Head of caudate nucleus (tissue), 42 donors: ENCODE data around the gene PKP3.
"Not testable (repeated sequence)": the region's sequence is repeated elsewhere in the genome, so short reads cannot be mapped to it uniquely, and the experiment has no call there.

Source experiments
- DNase-seq, 42 donors: peaks; one replicate each; pipeline versions ENCODE4 v3.0.0 to v3.0.0-alpha.2; 2020 to 2021; ENCODE audit warnings: mixed read lengths in 7 of 42
- intact Hi-C: fragments of 100-400 bp; cut with DNase I; formaldehyde crosslinking; loops from one replicate; pipeline ENCODE4 v1.15.0; 2022

The PKP3 gene

GRCh38 chr11:433641-434040 lies 39.6 kb downstream of the PKP3 start:
- intact Hi-C loops = no loop called here
- DNase-seq = peak in 1 of 42 donors; percentile 1

GRCh38 chr11:434496-434895 lies 40.5 kb downstream of the PKP3 start:
- no peak for DNase-seq
- intact Hi-C loops = no loop called here

GRCh38 chr11:434999-435740 lies 41.2 kb downstream of the PKP3 start:
- DNase-seq, intact Hi-C loops: not testable (repeated sequence)

- no peak for DNase-seq
- intact Hi-C loops = no loop called here
Measured at GRCh38 chr11:437228-437870, 43.3 kb downstream of the PKP3 start.

GRCh38 chr11:438101-438844 lies 44.3 kb downstream of the PKP3 start:
- intact Hi-C loops = no loop called here
- no peak for DNase-seq

- DNase-seq = no peak
- intact Hi-C loops = no loop called here
Measured at GRCh38 chr11:439315-440064, 45.5 kb downstream of the PKP3 start.

GRCh38 chr11:440065-441042 lies 46.3 kb downstream of the PKP3 start:
- intact Hi-C loops = no loop called here
- DNase-seq = peak in 9 of 42 donors; percentile 18 to 62 (median 43)

- no peak for DNase-seq
- intact Hi-C loops = no loop called here
Measured at GRCh38 chr11:441043-441417, 47.0 kb downstream of the PKP3 start.

GRCh38 chr11:441418-442274 lies 47.6 kb downstream of the PKP3 start, which contains the start of gene ANO9:
Gene ANO9 (minus strand): TSS chr11:442011. CDS start chr11:441926, 85 bp downstream.
- no peak for DNase-seq
- intact Hi-C loops = no loop called here

GRCh38 chr11:442611-443081 lies 48.6 kb downstream of the PKP3 start:
- DNase-seq = no peak
- intact Hi-C loops = no loop called here

GRCh38 chr11:443542-444199 lies 49.7 kb downstream of the PKP3 start:
- DNase-seq = no peak

GRCh38 chr11:444396-445144 lies 50.6 kb downstream of the PKP3 start:
- peak in 28 of 42 donors; percentile 23 to 74 (median 50) for DNase-seq
- intact Hi-C loops = loop anchor here (5.0 kb wide), 1 partner anchor 63 kb away; the partner anchor contains the start of gene RNH1

More at GRCh38 chr11:443542-444199, 49.7 kb downstream of the PKP3 start:
- intact Hi-C loops = no loop called here

- intact Hi-C loops = loop anchor here (5.0 kb wide), 1 partner anchor 61 kb away; the partner anchor contains the start of gene RNH1
Measured at GRCh38 chr11:445765-446588, 52.0 kb downstream of the PKP3 start.

GRCh38 chr11:446891-447290 lies 52.9 kb downstream of the PKP3 start:
- intact Hi-C loops = loop anchor here (5.0 kb wide), 1 partner anchor 60 kb away; the partner anchor contains the start of gene RNH1
- DNase-seq = no peak

More at GRCh38 chr11:445765-446588, 52.0 kb downstream of the PKP3 start:
- DNase-seq = no peak
